Mucosa of descending colon (tissue), 3 donors: Measurements from ENCODE around the gene EFCAB5. TPM values are rescaled to one million over a fixed set of nuclear protein-coding genes. Genes with fewer than 3 reads are reported as not detected.
"Not testable (repeated sequence)": the region's sequence is repeated elsewhere in the genome, so short reads cannot be mapped to it uniquely, and the experiment has no call there.

Experiments
- ATAC-seq: fragments of 200-7000 bp; cut with Tn5 transposase; one replicate; pipeline ENCODE4 v1.9.1; 2020; ENCODE audit warnings: mild to moderate bottlenecking, moderate library complexity
- DNase-seq, 3 donors: peaks; one replicate each; pipeline ENCODE4 v3.0.0-alpha.2; 2020
- H3K36me3 ChIP-seq: fragments of 200-600 bp; one replicate; pipeline ENCODE4 v1.8.0; 2021; ENCODE audit warnings: low read depth, mild to moderate bottlenecking
- H3K4me1 ChIP-seq: fragments of 200-600 bp; one replicate; pipeline ENCODE4 v1.8.0; 2021; ENCODE audit warnings: low read depth, mild to moderate bottlenecking
- H3K4me3 ChIP-seq: fragments of 200-600 bp; one replicate; pipeline ENCODE4 v1.8.0; 2021; ENCODE audit warnings: mild to moderate bottlenecking
- H3K9me3 ChIP-seq: fragments of 200-600 bp; one replicate; pipeline ENCODE4 v1.8.0; 2021; ENCODE audit warnings: mild to moderate bottlenecking
- CTCF ChIP-seq: fragments of 200-600 bp; IDR thresholded peaks from one replicate; pipeline ENCODE4 v1.8.0; 2022; ENCODE audit warnings: antibody characterized with exemption, mild to moderate bottlenecking
- intact Hi-C, 2 donors: fragments of 100-400 bp; cut with DNase I in 1 of 2; cut with micrococcal nuclease in 1 of 2; formaldehyde crosslinking; loops; one replicate each; pipeline versions ENCODE4 v1.11.0 to v1.11.1; 2022; cut with DNase I, micrococcal nuclease
- total RNA-seq, 3 donors: library from RNA; stranded (reverse); fragmentation: NEBNext Ultra II Directional in 2 of 3; extraction: Animal tissue kit (Norgen Biotek cat#: 25700) in 2 of 3; gene quantifications; one replicate each; pipeline versions ENCODE4 v1.2.1 to v1.2.4, GENCODE V29; 2021 to 2023
- donor health status: DM: no; HTN: no; CAD: no; lungs with moderate emphysema.
- donor health status: DM: no; HTN: no; CAD: no.
- donor health status: DM: no; HTN: yes; CAD: no.

The EFCAB5 gene
- total RNA-seq, 3 donors from 2014 or later, result 1.0 to 4.1 (median 2.4) TPM

- TF ChIP-seq CTCF, result no peak
- Histone ChIP-seq H3K36me3 (no peaks in the 10 kb centered on the region), H3K9me3 (no peaks in the 10 kb centered on the region), H3K4me1 (no peaks in the 10 kb centered on the region), H3K4me3 (no peak overlapping the region)
- DNase-seq, result no peak
- no peak for ATAC-seq
- intact Hi-C loops, result no loop called here
Observed at GRCh38 chr17:30002088-30002487, 60.7 kb downstream of the EFCAB5 start.

GRCh38 chr17:30005709-30006320 is 64.4 kb downstream of the EFCAB5 start:
- Histone ChIP-seq H3K36me3 (no peaks in the 10 kb centered on the region), H3K9me3 (no peaks in the 10 kb centered on the region), H3K4me1 (no peaks in the 10 kb centered on the region), H3K4me3 (no peak overlapping the region)
- ATAC-seq, result no peak
- intact Hi-C loops, result no loop called here
- DNase-seq, result no peak
- no peak for TF ChIP-seq CTCF

DNA sequence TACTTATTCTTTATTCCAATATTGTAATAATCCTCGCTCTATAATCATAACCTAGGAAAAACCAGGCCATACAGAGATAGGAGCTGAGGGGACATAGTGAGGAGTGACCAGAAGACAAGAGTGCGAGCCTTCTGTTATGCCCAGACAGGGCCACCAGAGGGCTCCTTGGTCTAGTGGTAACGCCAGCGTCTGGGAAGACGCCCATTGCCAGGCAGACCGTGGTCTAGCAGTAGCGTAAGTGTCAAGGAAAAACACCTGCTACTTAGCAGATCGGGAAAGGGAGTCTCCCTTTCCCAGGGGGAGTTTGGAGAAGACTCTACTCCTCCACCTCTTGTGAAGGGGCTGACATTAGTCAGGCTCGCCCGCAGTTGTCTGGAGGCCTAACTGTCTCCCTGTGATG is 70.5 kb downstream of the EFCAB5 start:
- DNase-seq, H3K4me3 ChIP-seq, H3K4me1 ChIP-seq, intact Hi-C loops, H3K9me3 ChIP-seq, ATAC-seq, H3K36me3 ChIP-seq: not testable (repeated sequence)

DNA sequence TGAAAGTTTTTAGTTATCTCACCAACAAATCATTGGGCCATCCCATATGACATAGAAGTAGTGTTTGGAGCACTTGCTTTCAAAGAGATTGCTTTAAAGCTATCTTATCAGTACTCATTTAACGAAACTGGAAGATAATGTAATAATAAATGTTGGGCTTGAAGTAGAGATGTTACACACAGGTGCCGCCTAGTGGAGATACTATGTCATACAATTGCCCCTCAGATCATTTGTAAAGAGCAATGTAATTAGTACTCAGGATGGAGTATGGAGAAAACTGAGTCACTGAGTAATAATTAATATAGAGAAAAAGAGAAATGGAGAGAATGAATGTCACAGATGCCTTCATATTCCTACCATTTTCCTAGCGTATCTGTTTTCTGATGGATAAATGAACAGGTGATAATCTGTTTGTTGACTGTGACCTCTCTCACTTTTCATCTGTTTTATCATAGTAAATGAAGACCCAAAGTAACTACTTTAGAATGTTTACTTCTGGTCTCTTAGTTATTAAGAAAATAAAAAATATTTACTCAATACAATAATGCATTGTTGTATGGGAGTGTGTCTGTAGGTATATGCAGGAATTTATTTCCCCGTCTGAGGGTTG is 80.4 kb downstream of the EFCAB5 start:
- no peaks in the 10 kb centered on the region for H3K36me3 ChIP-seq
- H3K4me3 ChIP-seq, result no peak overlapping the region
- peak in 1 of 3 donors; percentile 67 for DNase-seq
- TF ChIP-seq CTCF, result peak; percentile 64
- peak; percentile 70 for ATAC-seq
- H3K9me3 ChIP-seq, result no peaks in the 10 kb centered on the region
- H3K4me1 ChIP-seq, result no peaks in the 10 kb centered on the region
- intact Hi-C loops, result no loop called here

DNA sequence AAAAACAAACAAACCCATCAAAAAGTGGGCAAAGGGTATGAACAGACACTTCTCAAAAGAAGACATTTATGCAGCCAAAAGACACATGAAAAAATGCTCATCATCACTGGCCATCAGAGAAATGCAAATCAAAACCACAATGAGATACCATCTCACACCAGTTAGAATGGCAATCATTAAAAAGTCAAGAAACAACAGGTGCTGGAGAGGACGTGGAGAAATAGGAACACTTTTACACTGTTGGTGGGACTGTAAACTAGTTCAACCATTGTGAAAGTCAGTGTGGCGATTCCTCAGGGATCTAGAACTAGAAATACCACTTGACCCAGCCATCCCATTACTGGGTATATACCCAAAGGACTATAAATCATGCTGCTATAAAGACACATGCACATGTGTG is 83.9 kb downstream of the EFCAB5 start:
- intact Hi-C loops, H3K9me3 ChIP-seq, H3K4me1 ChIP-seq, H3K36me3 ChIP-seq, ATAC-seq, H3K4me3 ChIP-seq, DNase-seq: not testable (repeated sequence)

GRCh38 chr17:30027676-30028075 is 86.2 kb downstream of the EFCAB5 start:
- DNase-seq (no peak), ATAC-seq (no peak)
- H3K9me3 ChIP-seq, result no peaks in the 10 kb centered on the region
- no peak overlapping the region for H3K4me3 ChIP-seq
- H3K4me1 ChIP-seq, result no peaks in the 10 kb centered on the region
- no peak for TF ChIP-seq CTCF
- H3K36me3 ChIP-seq, result no peaks in the 10 kb centered on the region
- intact Hi-C loops, result no loop called here
